ENCODE data around the gene UPF1. TPM values are rescaled to one million over a fixed set of nuclear protein-coding genes. Genes with fewer than 3 reads are reported as not detected.
A peak's percentile ranks its signal among the peaks of the same experiment; 100 is the strongest.
"Not testable (repeated sequence)": the region's sequence is repeated elsewhere in the genome, so short reads cannot be mapped to it uniquely, and the experiment has no call there.

The UPF1 gene
- total and polyA plus RNA-seq, 3 experiments from 2014 or later, result 24.6 to 97.2 (median 96.8) TPM

- H3K4me3 ChIP-seq (ENCODE audit: low read length), result no peak overlapping the region
- H3K4me1 Mint-ChIP-seq, result no peaks in the 10 kb centered on the region
- no peak for DNase-seq
- H3K27me3 Mint-ChIP-seq, result peaks cover 7 to 11% of the 10 kb centered on the region in 2 donors
- H3K27ac ChIP-seq (ENCODE audit: low read depth, low read length), result no peak overlapping the region
- H3K9me3 Mint-ChIP-seq, result no peaks in the 10 kb centered on the region
- CTCF ChIA-PET, result no interaction called here
- POLR2A ChIA-PET, result no interaction called here
- no peaks in the 10 kb centered on the region for H3K36me3 Mint-ChIP-seq
- no peaks in the 10 kb centered on the region for H3K27me3 ChIP-seq (ENCODE audit: insufficient read depth, low read length, poor library complexity, severe bottlenecking)
- H3K9me3 ChIP-seq (ENCODE audit: low read length), result no peaks in the 10 kb centered on the region
- no peak overlapping the region for H3K4me3 Mint-ChIP-seq
- H3K27ac Mint-ChIP-seq, result peak overlapping the region in 1 of 8 donors; percentile 44
- no peaks in the 10 kb centered on the region for H3K4me1 ChIP-seq (ENCODE audit: insufficient read depth, low read length)
- H3K36me3 ChIP-seq (ENCODE audit: insufficient read depth, low read length), result no peaks in the 10 kb centered on the region
Observed at GRCh38 chr19:18803550-18804138, 28.1 kb upstream of the UPF1 start.

DNA sequence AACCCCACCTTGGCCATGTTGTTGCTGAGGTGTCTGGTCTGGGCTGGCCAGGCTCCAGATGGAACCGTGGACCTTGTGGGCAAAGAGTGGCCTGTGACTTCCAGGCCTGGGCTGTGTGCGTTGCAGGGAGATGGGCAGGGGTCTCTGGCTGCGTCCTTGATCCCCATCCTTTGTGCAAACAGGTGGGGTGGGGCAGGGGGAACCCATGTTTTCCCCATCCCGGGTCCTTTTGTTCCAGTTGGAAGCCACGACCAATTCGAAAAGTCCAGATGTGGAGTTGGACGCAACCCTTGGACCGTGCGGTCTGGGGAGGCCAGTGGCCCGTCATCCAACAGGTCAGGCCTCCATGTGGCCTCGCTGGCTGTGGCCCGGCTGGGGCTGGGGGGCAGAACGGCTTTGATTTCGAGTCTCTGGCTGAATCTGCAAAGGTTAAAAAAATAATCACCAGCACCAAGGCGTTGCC lies 27.6 kb upstream of the UPF1 start:
- peaks cover 8 to 11% of the 10 kb centered on the region in 2 donors for H3K27me3 Mint-ChIP-seq
- no peak overlapping the region for H3K4me3 Mint-ChIP-seq
- no peak overlapping the region for H3K4me3 ChIP-seq (ENCODE audit: low read length)
- no peak for DNase-seq
- ChIA-PET CTCF (no interaction called here), POLR2A (no interaction called here)
- H3K4me1 Mint-ChIP-seq, result no peaks in the 10 kb centered on the region
- H3K9me3 Mint-ChIP-seq, result no peaks in the 10 kb centered on the region
- H3K27me3 ChIP-seq (ENCODE audit: insufficient read depth, low read length, poor library complexity, severe bottlenecking), result no peaks in the 10 kb centered on the region
- no peaks in the 10 kb centered on the region for H3K36me3 Mint-ChIP-seq
- no peak overlapping the region for H3K27ac ChIP-seq (ENCODE audit: low read depth, low read length)
- H3K36me3 ChIP-seq (ENCODE audit: insufficient read depth, low read length), result no peaks in the 10 kb centered on the region
- no peak overlapping the region for H3K27ac Mint-ChIP-seq
- H3K4me1 ChIP-seq (ENCODE audit: insufficient read depth, low read length), result no peaks in the 10 kb centered on the region
- no peaks in the 10 kb centered on the region for H3K9me3 ChIP-seq (ENCODE audit: low read length)

DNA sequence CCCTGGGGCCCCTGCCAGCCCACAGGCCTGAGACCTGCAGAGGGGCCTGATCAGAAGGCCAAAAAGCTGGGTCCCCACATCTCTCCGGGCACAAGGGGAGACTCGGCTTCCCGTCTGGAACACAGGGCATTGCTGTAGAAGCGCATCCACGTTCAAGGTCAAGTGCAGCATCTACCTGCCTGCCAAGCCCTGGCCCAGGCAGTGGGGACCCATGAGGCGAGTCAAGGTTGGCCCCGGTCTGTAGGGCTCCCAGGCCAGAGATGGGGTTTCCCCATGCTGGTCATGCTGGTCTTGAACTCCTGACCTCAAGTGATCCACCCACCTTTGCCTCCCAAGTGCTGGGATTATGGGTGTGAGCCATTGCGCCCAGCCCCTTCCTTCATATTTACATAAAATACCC lies 27.1 kb upstream of the UPF1 start:
- POLR2A ChIA-PET, result no interaction called here

GRCh38 chr19:18807861-18808331 lies 23.9 kb upstream of the UPF1 start:
- no peaks in the 10 kb centered on the region for H3K9me3 ChIP-seq (ENCODE audit: low read length)
- H3K4me3 Mint-ChIP-seq, result no peak overlapping the region
- no peaks in the 10 kb centered on the region for H3K36me3 ChIP-seq (ENCODE audit: insufficient read depth, low read length)
- DNase-seq, result no peak
- H3K27me3 Mint-ChIP-seq, result peaks cover 7 to 17% of the 10 kb centered on the region in 2 donors
- no peaks in the 10 kb centered on the region for H3K9me3 Mint-ChIP-seq
- H3K27ac Mint-ChIP-seq, result no peak overlapping the region
- POLR2A ChIA-PET, result no interaction called here
- no peaks in the 10 kb centered on the region for H3K36me3 Mint-ChIP-seq
- no peaks in the 10 kb centered on the region for H3K4me1 ChIP-seq (ENCODE audit: insufficient read depth, low read length)
- H3K4me1 Mint-ChIP-seq, result peaks cover 2 to 4% (median 4%) of the 10 kb centered on the region in 3 donors
- no peak overlapping the region for H3K4me3 ChIP-seq (ENCODE audit: low read length)
- CTCF ChIA-PET, result no interaction called here
- no peaks in the 10 kb centered on the region for H3K27me3 ChIP-seq (ENCODE audit: insufficient read depth, low read length, poor library complexity, severe bottlenecking)
- H3K27ac ChIP-seq (ENCODE audit: low read depth, low read length), result no peak overlapping the region

More for the DNA sequence above, 27.1 kb upstream of the UPF1 start:
- Histone ChIP-seq H3K27ac (ENCODE audit: low read depth, low read length) (no peak overlapping the region), H3K4me3 (ENCODE audit: low read length) (no peak overlapping the region), H3K36me3 (ENCODE audit: insufficient read depth, low read length) (no peaks in the 10 kb centered on the region), H3K9me3 (ENCODE audit: low read length) (no peaks in the 10 kb centered on the region), H3K27me3 (ENCODE audit: insufficient read depth, low read length, poor library complexity, severe bottlenecking) (no peaks in the 10 kb centered on the region), H3K4me1 (ENCODE audit: insufficient read depth, low read length) (no peaks in the 10 kb centered on the region)
- H3K9me3 Mint-ChIP-seq, result no peaks in the 10 kb centered on the region
- H3K27me3 Mint-ChIP-seq, result peaks cover 8 to 15% of the 10 kb centered on the region in 2 donors
- no peak overlapping the region for H3K4me3 Mint-ChIP-seq
- no peak overlapping the region for H3K27ac Mint-ChIP-seq
- CTCF ChIA-PET, result no interaction called here
- DNase-seq, result no peak
- H3K4me1 Mint-ChIP-seq, result peaks cover 2 to 3% (median 3%) of the 10 kb centered on the region in 3 donors
- H3K36me3 Mint-ChIP-seq, result no peaks in the 10 kb centered on the region

DNA sequence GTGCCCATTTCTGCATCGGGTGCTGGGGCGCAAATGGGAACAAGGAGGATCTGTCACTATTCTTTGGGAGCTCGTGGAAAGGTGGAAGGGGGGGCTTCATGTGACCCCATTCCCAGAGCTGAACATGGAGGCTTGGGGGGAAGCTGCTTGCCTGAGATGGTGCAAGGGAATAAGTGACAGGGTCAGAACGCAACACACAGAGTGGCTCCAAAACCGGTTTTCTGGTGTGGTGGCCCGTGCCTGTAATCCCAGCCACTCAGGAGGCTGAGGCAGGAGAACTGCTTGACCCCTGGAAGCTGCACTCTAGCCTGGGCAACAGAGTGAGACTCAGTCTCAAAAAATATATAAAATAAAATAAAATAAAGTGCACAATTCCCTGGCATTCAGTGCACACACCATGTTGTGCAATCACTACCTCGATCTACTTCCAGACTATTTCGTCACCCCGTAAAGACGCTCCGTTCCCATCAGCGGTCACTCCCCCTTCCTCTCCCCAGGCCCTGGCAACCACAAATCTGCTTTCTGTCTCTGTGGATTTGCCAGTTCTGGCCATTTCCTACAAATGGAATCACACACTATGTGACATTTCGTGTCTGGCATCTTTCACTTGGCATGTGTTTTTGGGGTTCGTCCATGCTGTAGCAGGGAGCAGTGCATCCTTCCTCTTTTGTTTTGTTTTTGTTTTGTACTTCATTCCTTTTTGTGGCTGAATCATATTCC lies 22.4 kb upstream of the UPF1 start:
- no peak overlapping the region for H3K27ac Mint-ChIP-seq
- CTCF ChIA-PET, result interaction anchor here (0.6 kb wide), 1 partner anchor 115 kb away, joined by 3 read pairs; no protein-coding TSS in a partner anchor
- peaks cover 2 to 4% (median 4%) of the 10 kb centered on the region in 3 donors for H3K4me1 Mint-ChIP-seq
- Histone ChIP-seq H3K36me3 (ENCODE audit: insufficient read depth, low read length) (no peaks in the 10 kb centered on the region), H3K9me3 (ENCODE audit: low read length) (no peaks in the 10 kb centered on the region), H3K4me1 (ENCODE audit: insufficient read depth, low read length) (no peaks in the 10 kb centered on the region), H3K27ac (ENCODE audit: low read depth, low read length) (no peak overlapping the region), H3K27me3 (ENCODE audit: insufficient read depth, low read length, poor library complexity, severe bottlenecking) (no peaks in the 10 kb centered on the region), H3K4me3 (ENCODE audit: low read length) (no peak overlapping the region)
- DNase-seq, result no peak
- H3K4me3 Mint-ChIP-seq, result no peak overlapping the region
- H3K27me3 Mint-ChIP-seq, result peaks cover 6 to 13% of the 10 kb centered on the region in 2 donors
- H3K9me3 Mint-ChIP-seq, result no peaks in the 10 kb centered on the region
- POLR2A ChIA-PET, result no interaction called here
- no peaks in the 10 kb centered on the region for H3K36me3 Mint-ChIP-seq

- H3K27ac ChIP-seq (ENCODE audit: low read depth, low read length); H3K4me1 Mint-ChIP-seq; POLR2A ChIA-PET; H3K4me3 Mint-ChIP-seq; H3K36me3 ChIP-seq (ENCODE audit: insufficient read depth, low read length); H3K36me3 Mint-ChIP-seq; DNase-seq; H3K27me3 ChIP-seq (ENCODE audit: insufficient read depth, low read length, poor library complexity, severe bottlenecking); H3K4me3 ChIP-seq (ENCODE audit: low read length); CTCF ChIA-PET; H3K4me1 ChIP-seq (ENCODE audit: insufficient read depth, low read length); H3K9me3 Mint-ChIP-seq; H3K9me3 ChIP-seq (ENCODE audit: low read length): not testable (repeated sequence)
- H3K27ac Mint-ChIP-seq, result peak overlapping the region in 1 of 8 donors; percentile 75
- peaks cover 6 to 16% of the 10 kb centered on the region in 2 donors for H3K27me3 Mint-ChIP-seq
Observed at GRCh38 chr19:18811638-18812037, 20.1 kb upstream of the UPF1 start.

DNA sequence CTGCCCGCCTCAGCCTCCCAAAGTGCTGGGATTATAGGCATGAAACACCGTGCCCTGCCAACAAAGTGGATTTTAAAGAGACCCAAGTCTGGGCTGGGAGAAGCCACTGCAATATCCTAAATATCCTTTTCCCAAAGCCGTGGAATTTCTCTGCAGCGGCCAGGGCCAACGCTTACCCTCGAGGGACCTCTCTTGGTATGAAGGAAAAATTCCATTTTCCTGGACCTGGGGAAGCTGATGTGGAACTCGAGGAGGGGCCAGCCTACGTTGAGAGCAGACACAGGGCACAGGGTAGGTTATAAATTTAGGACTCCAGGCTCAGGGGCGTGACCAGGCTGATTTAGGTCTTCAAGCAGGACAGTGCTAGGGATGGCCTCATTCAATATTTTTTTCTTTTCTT lies 17.7 kb upstream of the UPF1 start:
- Mint-ChIP-seq H3K4me1 (peaks cover 2 to 4% (median 4%) of the 10 kb centered on the region in 3 donors), H3K4me3 (no peak overlapping the region), H3K27ac (no peak overlapping the region), H3K27me3 (peaks cover 5 to 16% of the 10 kb centered on the region in 2 donors), H3K9me3 (no peaks in the 10 kb centered on the region), H3K36me3 (no peaks in the 10 kb centered on the region)
- H3K27me3 ChIP-seq (ENCODE audit: insufficient read depth, low read length, poor library complexity, severe bottlenecking), result no peaks in the 10 kb centered on the region
- H3K4me3 ChIP-seq (ENCODE audit: low read length), result no peak overlapping the region
- H3K4me1 ChIP-seq (ENCODE audit: insufficient read depth, low read length), result no peaks in the 10 kb centered on the region
- H3K27ac ChIP-seq (ENCODE audit: low read depth, low read length), result no peak overlapping the region
- no peaks in the 10 kb centered on the region for H3K9me3 ChIP-seq (ENCODE audit: low read length)
- H3K36me3 ChIP-seq (ENCODE audit: insufficient read depth, low read length), result no peaks in the 10 kb centered on the region
- DNase-seq, result no peak
- ChIA-PET CTCF (no interaction called here), POLR2A (no interaction called here)

- H3K9me3 ChIP-seq (ENCODE audit: low read length), result no peaks in the 10 kb centered on the region
- CTCF ChIA-PET, result no interaction called here
- no peaks in the 10 kb centered on the region for H3K36me3 ChIP-seq (ENCODE audit: insufficient read depth, low read length)
- H3K36me3 Mint-ChIP-seq, result no peaks in the 10 kb centered on the region
- no peaks in the 10 kb centered on the region for H3K27me3 ChIP-seq (ENCODE audit: insufficient read depth, low read length, poor library complexity, severe bottlenecking)
- H3K27me3 Mint-ChIP-seq, result peaks cover 5 to 11% of the 10 kb centered on the region in 2 donors
- POLR2A ChIA-PET, result no interaction called here
- no peak overlapping the region for H3K27ac Mint-ChIP-seq
- H3K4me3 ChIP-seq (ENCODE audit: low read length), result no peak overlapping the region
- no peak overlapping the region for H3K4me3 Mint-ChIP-seq
- H3K4me1 ChIP-seq (ENCODE audit: insufficient read depth, low read length), result no peaks in the 10 kb centered on the region
- no peaks in the 10 kb centered on the region for H3K4me1 Mint-ChIP-seq
- H3K27ac ChIP-seq (ENCODE audit: low read depth, low read length), result no peak overlapping the region
- DNase-seq, result no peak
- H3K9me3 Mint-ChIP-seq, result no peaks in the 10 kb centered on the region
Observed at GRCh38 chr19:18815673-18816072, 16.1 kb upstream of the UPF1 start.
